ENCODE results near the gene LTA4H.
"Not testable (repeated sequence)": the region's sequence is repeated elsewhere in the genome, so short reads cannot be mapped to it uniquely, and the experiment has no call there.

LTA4H gene

DNA sequence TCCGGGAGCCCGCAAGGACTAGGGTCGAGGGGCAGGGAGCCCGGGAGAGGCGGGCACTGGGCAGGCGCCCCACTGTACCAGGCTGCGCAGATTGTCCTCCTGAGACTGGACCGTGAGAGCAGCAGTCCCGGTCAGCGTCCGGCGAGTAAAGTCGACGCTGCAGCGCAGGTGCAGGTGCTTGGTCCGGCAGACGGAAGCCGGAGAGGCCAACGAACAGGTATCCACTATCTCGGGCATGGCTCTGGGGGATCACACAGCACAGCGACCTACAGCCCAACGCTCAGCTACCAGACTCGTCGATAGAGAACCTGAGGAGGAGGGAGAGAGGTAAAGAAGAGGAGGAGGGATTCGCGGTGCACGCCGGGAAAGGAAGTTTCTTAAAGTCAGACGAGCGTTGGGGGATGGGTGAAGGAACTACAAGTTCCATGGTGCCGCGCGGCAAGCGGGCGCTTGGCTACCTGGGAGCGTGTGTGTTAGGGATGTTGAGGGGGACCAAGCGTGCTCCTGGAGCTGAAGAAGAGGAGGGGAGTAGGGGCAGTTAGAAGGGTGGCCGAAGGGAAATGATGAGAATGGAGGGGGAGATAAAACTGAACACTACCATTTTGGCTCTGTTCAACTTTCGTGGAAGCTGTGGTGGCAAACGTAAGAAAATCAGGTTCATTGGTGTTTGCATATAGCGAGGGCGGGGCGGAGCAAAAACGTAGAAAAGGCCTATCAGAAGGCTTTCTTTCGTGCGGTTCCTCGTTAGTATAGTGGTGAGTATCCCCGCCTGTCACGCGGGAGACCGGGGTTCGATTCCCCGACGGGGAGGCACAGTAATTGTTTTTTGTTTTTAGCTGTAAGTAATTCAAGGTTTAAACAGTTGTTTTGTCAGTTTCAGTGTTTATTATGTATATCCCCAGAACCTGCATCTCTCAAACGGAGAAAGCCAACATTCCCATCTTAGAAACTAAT is at the start of gene LTA4H:
Gene LTA4H, minus strand, starts transcription at position 305 of the 954 bp plus-strand sequence. Its CDS starts 68 bp downstream, at position 237.
- DNase-seq = peak; percentile 98

DNA sequence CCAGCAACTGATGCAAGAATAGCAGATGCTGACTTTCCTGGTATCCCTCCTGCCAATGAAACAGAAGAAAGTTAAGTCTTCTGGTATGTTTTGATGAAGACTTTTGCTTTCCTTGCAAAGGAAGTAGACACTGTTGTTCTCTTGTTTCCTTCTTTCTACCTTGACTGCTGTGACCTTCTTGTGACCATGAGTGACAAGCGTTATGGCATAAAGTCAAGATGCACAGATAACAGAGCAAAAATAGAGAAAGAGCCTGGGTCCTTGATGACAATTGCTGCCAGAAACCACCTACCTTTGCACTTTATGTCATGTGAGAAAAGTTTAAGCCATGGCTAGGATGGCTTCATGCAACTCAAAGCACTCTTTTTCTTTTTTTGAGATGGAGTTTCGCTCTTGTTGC is 49.2 kb upstream of the LTA4H start:
- DNase-seq = no peak

DNA sequence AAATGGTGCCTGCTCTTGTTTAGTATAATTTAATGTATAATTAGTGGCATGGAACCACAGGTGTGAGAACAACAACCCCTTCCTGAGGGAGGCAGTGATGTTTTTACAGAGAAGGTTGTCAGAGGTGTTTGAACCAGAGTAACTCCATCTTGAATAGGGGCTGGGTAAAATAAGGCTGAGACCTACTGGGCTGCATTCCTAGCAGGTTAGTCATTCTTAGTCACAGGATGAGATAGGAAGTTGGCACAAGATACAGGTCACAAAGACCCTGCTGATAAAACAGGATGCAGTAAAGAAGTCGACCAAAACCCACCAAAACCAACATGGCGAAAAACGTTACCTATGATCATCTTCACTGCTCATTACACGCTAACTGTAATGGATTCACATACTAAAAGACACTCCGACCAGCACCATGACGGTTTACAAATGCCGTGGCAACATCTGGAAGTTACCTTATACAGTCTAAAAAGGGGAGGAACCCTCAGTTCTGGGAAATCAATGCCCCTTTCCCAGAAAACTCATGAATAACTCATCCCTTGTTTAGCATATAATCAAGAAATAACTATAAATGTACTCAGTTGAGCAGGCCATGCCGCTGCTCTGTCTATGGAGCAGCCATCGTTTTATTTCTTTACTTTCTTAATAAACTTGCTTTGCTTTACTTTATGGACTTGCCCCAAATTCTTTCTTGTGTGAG is 47.8 kb upstream of the LTA4H start:
- DNase-seq = no peak

DNA sequence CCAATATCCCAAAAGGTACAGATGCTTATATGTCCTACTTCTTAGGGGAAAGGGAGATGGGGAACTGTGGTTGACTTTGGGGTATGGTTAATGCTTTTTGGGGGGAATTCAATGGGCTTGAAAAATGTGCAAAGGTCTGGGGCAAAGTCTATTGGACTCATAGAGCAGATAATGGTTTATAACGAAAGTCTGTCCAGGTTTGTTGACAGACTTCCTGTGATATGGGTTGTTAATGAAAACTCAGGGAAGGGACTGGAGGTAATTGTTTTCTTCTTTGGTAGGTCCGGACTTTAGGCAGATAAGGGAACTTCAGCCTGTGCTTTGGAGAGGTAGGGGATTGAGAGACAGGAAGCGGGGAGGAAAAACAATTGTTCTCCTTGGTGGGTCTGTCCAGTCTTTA is 46.2 kb upstream of the LTA4H start:
- DNase-seq = no peak

DNA sequence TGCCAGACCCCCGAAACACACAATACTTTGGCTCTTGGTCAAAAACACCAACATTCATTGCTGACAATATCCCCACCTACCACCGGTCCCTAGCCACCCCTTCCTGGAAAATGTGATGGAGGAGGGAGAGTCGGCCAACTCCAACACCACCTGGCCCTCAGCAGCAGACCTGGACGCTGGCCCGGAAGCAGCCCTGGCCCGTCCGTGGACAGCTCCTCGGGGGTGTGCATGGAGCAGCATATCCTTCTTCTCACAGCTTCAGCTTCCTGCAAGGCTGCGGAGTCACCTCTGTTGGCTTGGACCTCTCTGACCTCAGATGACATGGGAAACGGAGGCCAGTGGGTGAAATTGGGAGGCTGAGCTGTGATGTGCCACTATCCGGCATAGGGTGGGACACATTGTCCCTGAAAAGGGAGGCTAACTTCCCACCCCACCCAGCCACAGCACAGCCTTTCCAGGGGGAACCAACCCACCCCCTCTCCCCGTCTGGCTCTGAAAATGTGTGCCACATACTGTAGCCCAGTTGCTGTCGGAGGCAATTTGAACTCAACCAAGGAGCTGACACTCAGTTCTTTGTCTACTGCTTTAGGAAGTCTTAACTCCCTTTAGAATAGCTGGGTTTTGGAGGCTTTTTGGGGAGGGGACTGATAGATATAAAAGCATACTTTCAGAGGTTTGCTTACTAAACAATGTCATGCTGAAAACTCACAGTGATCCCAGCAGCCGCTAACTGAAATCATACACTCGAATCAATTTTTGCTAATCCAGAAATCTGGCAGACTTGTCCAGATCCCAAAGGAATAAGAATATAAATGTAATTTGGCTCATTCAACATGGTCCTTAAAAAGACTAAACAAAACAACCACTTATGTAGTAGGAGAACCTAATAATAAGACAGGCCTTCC is 43.1 kb upstream of the LTA4H start:
- DNase-seq = peak; percentile 81

DNA sequence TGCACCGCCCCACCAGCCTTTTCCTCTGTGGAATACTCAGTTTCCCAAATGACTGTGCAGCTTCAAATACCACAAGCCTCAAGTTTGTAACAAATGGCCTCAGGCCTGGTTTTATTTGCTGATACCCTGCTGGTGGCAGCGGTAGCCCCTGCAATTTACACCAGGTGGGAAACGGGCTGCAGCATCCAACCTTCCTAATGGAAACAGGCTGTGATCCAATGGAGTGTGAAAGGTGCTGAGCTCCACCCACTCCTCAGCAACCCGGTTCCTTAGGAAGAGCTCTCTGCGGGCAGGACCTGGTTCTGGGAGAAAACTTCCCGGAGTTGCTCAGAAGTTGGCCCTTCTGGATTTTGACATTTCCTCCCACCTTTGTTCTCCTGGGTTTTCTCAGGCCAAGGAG is 41.7 kb upstream of the LTA4H start:
- DNase-seq = no peak

DNA sequence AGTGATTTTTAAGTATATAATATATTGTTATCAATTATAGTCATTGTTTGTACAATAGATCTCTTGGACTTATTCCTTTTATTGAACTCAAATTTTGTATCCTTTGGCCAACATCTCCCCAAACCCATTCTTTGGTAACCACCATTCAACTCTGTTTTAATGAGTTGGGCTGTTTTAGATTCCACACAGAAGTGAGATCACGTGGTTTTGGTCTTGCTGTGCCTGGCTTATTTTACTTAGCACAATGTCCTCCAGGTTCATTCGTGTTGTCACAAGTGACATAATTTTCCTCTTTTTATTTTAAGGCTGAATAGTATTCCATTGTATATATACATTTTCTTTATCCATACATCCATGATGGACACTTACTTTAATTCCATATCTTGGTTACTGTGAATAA is 40.2 kb upstream of the LTA4H start:
- no peak for DNase-seq

DNA sequence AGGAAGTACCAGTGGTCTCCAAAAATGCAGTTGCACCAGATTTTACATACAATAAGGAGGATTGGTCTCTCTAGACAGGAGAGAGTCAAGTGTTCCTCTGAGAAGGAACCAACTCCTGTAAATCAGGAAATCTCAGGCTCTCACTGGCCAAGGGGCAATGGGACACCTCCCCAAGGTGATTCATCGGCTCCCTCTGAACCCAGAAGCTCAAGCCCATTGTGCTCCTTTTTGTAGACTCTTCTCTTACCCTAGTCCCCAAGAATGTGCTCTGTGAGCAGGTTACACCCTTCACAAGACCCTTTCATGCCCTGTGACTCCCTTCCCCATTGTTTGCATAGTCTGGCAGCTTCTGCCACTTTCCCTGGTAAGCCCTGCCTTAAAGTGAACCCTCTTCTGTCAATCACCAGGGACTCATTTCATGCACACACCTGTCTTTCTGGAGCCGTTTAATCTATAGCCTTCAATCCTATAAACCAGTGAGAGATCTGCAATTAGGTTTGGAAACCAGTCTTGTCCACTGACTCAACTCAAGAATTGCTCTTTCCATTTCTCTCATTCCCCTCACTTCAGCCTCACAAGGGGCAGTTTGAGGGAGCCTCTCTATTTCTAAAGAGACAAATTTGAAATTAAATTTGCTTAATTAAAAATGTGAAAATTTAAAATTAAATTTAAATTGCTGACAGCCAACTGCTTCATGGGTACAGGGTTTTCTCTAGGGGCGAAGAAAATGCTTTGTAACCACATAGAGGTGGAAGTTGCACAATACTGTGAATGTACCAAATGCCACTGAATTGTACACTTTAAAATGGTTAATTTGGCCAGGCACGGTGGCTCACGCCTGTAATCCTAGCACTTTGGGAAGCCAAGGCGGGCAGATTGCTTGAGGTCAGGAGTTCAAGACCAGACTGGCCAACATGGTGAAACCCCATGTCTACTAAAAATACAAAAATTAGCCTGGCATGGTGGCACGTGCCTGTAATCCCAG is 38.3 kb upstream of the LTA4H start:
- DNase-seq = no peak

DNA sequence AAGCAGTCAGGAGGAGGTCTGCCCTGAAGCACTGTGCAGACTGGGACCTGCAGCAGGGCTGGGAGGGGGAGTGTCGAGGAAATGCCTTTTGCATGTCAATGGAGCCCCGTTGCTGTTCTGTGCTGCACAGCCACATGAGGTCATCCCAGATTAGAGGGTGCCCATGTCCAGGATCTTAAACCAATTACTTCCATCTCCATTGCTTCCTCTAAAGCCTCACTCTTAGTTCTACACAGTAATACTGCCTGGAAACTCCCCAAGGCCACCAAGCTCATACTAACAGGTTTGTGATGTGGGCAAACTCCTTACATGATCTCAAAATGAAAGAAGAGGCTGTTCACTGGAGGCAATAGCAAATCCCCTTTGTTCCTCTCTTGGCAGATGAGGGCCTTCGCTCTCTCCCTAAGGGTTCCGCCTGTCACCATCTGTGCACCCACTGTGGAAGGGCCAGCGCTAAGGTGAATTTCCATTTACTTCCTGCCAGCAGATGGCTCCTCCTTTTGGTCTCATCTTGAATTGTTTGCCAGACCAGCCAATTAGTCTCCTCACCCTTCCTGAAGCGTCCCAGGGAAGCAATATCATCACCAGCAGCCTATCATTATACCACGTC is 35.4 kb upstream of the LTA4H start:
- no peak for DNase-seq

DNA sequence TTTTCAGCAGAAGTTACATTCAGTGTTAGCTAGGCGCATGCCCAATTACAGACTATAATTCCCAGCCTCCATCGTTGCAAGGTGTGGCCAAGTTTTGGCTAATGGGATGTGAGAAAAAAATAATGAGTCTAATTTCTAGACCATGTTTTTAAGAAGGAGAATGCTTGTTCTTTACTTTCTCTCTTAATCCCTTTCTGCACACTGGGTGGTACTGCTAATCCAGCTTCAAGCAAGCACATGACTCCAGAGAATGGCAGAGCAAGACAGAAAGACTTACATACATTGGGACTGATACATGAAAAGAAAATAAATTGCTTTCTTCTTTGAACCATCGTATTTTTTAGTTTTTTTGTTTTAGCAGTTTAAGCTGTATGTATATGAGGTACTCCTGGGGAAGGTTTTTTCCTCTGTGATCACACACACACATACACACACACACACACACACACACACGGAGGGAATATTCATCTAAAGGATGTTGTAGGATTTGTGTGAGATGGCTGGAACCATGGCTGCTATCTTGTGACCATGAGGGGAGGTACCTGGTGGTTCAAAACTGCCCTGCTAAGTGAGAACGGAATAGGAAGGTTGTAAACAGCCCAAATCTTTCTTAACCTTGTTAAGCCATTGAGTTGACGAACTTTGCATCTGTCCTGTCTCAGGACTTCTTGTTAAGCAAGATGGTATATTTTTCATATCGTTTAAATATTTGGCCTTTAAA is 34.3 kb upstream of the LTA4H start:
- DNase-seq = no peak

DNA sequence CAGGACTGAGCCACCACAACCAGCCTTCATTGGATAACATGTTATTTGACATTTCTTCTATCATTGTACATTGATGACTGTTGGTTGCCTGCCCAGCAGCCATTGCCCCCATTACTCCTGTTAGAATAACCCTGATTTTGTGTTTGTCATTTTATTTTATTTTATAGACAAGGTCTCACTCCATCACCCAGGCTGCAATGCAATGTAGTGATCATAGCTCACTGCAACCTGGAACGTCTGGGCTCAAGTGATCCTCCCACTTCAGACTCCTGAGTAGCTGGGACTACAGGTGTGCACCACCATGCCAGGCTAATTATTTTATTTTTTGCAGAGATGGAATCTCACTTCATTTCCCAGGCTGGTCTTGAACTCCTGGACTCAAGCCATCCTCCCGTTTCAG is 33.2 kb upstream of the LTA4H start:
- DNase-seq = no peak

DNA sequence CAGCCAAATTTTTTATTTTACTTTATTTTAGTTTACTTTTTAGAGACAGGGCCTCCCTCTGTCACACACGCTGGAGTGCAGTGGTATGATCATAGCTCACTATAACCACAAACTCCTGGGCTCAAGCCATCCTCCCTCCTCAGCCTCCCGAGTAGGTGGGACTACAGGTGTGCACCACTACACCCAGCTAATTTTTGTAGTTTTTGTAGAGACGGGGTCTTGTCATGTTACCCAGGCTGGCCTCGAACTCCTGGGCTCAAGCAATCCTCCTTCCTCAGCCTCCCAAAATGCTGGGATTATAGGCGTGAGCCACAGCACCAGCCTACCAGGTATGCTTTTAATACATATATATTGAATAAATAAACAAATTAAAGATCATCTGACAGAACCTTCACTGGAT is 32.7 kb upstream of the LTA4H start:
- no peak for DNase-seq

DNA sequence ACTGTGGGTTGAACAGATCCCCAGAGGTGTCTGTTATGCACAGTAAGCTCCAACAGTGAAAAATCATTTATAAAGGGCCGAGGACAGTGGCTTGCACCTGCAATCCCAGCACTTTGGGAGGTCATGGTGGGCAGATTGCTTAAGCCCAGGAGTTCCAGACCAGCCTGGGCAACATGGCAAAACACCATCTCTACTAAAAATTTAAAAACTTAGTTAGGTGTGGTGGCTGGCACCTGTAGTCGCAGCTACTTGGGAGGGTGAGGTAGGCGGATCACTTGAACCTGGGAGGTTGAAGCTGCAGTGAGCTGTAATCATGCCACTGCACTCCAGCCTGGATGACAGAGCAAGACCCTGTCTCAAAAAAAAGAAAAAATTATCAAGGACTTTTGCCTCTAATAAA is 30.4 kb upstream of the LTA4H start:
- not testable (repeated sequence) for DNase-seq

DNA sequence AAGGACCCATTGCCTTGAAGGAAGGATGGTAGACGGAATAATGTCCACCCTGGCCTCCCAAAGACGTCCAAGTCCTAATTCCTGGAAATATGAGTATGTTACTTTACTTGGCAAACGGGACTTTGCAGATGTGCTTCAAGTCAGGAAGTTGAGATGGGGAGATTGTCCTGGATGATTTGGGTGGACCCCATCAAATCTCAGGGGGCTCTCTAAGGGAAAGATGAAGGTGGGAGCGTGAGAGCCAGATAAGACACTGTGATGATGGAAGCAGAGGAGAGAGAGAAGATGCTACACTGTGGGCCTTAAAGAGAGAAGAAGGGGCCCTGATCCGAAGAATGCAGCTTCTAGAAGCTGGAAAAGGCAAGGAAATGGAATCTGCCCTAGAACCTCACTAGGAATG is 29.6 kb upstream of the LTA4H start:
- DNase-seq = no peak

DNA sequence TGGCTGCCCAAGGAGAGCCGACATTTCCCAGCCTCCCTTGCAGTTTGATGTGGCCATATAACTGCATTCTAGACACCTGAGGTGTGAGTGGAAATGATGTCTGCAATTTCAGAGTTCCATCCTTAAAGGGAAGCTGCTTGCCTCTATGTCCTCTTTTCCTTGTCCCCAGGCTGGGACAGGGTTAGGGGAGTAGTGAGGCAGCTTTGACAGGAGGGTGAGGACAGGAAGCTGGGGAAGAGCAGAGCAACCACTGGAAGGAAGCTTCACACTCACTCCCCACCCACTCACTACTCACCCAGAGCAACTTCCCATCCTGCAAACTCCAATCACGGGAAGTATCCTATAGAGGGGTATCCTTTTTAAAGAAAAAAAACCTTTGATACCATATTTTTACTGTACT is 28.9 kb upstream of the LTA4H start:
- DNase-seq = no peak

DNA sequence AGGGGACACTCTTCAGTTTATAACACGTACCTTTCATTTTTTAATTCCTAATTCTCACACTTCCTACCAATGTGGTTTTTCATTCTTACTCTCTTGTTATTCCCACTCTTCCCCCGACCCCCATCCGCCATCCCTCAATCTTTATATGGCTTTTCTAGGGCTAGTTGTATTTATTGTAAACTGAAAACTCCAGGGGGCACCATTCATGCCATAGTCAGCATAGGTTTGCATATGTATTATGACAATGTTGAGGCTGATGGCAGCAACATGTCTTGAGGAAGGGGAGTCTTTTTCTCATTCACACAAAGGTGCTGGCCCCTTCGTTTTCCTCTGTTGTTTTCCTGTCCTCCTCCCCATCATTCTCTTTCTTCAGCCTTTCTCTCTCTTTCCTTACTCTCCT is 27.7 kb upstream of the LTA4H start:
- DNase-seq = no peak

DNA sequence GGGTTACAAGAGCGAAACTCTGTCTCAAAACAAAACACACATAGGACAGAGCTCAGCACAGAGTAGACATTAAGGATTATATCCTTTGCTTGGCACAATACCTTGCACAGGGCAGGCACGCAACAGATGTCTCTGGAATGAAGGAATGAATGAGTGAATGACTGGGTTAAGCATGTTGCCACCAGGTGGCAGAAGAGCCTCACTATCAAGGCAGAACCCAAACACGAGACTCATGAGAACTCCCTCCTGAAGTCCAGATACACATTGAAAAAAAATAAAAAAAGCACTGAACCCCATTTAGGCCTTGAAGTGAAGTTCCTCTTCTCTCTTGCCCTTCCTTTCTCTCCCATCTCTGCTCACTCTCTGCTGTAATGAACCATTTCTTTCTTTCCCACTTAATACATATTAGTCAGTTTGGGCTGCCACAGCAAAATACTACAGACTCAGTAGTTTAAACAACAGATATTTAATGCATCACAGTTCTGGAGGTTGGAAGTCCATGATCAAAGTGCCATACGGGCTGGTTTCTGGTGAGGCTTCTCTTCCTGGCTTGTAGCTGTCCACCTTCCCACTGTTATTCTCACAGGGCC is 26.6 kb upstream of the LTA4H start:
- peak; percentile 77 for DNase-seq

DNA sequence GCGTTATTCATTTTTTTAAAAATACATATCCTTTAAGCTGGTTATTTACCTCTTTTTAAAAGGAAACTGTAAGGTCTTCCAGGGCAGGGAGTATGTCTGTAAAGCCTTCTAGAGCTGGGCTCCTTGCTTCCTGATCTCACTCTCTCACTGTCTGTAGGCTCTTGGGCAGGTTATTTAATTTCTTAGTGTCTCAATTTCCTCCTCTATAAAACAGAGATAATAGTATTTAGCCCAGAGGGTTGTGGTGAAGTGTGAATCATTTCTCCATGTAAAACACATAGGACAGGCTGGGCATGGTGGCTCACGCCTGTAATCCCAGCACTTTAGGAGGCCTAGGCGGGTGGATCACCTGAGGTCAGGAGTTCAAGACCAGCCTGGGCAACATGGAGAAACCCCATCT is 25.9 kb upstream of the LTA4H start:
- no peak for DNase-seq

DNA sequence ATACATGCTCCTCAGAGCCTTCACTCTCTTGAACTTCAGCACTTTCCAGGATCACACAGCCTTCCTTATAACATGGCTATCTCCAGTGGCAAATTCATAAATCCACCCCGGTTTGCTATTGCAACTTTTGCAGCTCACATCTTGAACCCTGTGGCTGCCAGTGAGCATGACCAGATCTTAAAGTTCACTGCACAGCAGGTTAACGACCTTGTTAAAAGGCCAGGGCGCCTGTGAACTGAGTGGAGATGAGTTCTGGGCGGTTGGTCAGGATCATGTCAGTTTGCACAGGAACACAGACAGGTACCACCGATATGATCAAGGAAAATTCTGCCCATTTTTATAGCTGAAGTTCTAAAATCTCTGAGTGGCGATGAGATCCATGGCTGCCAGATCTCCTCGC is 24.7 kb upstream of the LTA4H start:
- DNase-seq = no peak

DNA sequence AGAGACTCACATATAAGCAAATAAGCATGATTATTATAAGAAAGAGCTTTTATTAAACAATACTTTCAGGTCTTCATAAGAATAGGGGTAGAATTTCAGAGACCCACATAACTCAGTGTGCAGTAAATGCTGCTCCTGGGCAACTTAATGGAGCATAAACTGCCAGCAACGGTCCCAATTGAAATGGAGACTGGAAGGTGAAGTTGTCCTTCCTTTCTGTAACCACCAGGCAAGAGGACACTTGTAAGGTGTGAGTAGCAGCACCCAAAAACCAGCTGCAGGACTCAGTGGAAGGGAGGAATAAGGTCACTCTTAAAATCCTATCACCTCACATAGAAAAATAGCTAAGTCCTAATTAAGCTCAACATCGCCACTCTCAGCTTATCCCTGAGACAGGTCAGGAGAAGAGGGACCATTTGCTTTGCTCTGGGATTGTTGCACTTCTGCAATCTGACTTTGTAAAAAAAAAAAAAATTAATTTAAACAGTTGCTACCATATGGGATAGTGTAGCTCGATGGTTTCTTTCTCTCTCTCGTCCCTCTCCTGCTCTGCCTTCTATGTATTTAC is 22.7 kb upstream of the LTA4H start:
- DNase-seq = no peak

Measured in right forelimb (tissue), 1 donor.